ENCODE results near the gene MGST2.
A peak's percentile ranks its signal among the peaks of the same experiment; 100 is the strongest.
"Not testable (repeated sequence)": the region's sequence is repeated elsewhere in the genome, so short reads cannot be mapped to it uniquely, and the experiment has no call there.

The MGST2 gene

GRCh38 chr4:139672732-139673131 lies 7.1 kb downstream of the MGST2 start:
- FAIRE-seq, result no peak

DNA sequence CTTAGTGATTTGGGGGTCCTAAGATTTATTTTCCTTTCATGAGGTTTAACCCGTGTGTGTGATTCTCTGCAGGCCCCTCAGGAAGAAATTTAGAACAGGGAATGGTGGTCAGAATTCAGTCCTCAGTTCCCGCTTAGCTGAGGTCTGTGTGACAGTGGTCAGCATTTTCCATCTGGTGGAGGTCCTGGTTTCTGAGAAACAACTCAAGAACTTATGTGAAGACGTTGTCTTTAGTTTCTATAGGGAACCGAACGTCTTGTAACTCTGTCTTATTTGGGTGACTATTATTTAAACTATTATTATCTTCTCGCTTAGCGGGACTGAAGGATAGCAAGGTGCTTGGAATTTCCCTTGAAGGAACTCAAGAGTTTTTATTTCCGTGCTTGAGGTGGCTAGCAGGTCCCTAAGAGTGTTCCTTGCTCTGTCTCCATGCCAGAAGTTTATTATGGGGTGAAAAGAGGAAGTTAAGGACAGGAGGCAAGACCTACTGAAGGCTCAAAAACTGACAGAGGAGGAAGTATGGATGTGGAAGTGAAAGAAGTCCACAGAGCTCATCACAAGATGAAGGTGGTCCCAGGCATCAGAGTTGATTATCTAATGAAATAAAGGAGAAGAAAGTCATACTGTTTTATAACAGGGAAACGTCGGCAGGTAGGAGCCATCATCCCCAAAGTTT lies 9.4 kb downstream of the MGST2 start:
- no peak for FAIRE-seq

- FAIRE-seq, result no peak
Observed at GRCh38 chr4:139675651-139676050, 10.0 kb downstream of the MGST2 start.

DNA sequence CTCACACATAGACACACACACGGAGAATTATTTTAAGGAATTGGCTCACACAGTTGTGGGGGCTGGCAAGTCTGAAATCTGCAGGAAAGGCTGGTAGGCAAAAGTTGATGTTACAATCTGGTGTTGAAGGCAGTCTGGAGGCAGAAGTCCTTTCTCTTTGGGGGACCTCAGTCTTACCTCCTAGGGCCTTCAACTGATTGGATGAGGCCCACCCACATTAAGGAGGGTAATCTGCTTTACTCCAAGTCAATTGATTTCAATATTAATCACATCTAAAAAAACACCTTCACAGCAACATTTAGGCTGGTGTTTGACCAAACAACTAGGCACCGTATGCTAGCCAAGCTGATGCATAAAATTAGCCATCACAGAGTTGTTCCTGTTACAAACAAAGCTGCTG lies 10.7 kb downstream of the MGST2 start:
- FAIRE-seq, result no peak

DNA sequence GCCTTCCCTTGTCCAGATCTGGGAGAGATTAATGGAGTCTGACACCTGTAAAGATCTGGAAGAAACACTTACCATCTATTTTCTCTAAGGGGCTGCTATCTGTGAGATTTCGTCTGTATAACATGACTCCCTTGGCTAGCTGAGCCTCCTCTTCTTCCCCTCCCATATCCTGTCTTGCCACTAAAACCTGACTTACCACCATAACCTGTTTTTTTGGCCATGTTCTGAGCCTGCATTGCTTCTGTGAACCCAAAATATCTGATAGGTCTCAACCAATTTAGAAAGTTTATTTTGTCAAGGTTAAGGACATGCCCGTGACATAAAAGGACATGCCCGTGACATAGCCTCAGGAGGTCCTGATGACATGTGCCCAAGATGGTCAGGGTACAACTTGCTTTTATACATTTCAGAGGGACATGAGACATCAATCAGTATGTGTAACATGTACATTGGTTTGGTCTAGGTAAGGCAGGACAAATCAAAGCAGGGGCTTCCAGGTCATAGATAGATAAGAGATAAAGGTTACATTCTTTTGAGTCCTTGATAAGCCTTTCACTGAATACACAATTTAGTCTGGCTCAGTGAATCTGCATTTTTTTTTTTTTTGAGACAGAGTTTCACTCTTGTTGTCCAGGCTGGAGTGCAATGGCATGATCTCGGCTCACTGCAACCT lies 11.4 kb downstream of the MGST2 start:
- FAIRE-seq, result no peak

- FAIRE-seq, result no peak
Observed at GRCh38 chr4:139682309-139682708, 16.7 kb downstream of the MGST2 start.

GRCh38 chr4:139682741-139683151 lies 17.1 kb downstream of the MGST2 start:
- FAIRE-seq, result no peak

- FAIRE-seq, result no peak
Observed at GRCh38 chr4:139684351-139684750, 18.7 kb downstream of the MGST2 start.

DNA sequence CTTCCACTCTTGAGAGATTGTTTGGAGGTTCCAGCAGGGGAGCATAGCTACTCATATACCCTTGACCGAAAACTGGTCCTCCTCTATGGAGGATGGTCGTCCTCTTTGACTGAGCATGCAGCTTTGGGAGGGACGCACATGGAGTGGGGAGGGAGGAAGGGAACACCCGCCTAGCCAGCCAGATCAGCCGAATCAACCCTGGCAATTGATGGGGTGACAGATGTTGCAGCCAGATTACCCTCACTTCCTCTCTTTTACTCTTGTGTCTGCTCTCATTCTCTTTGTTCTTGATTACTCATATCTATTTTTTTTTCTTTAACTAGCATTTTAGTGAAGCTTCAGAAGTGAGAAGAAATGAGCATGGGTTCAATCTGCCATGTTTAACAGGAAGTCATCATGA lies 19.6 kb downstream of the MGST2 start:
- FAIRE-seq, result no peak

- no peak for FAIRE-seq
Observed at GRCh38 chr4:139686130-139686529, 20.5 kb downstream of the MGST2 start.

DNA sequence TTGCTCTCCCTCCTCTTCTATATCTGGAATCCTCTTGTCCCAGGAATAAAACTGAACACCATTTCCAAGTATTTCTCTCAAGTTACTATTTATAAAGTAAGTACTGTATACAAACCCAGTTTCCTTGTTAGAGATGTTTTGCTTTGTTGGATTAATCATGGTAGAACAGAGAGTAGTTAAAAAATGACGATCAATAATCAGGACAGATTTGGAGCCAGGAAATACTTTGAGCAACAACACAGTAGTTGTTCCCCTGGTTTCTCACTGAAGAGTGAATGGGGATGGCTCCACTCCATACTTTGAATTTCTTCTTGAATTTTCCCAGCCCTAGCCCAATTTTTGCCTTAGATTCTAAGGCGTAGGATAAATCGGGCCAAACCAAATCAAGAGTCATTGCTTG lies 21.4 kb downstream of the MGST2 start:
- FAIRE-seq, result no peak

GRCh38 chr4:139689093-139689722 lies 23.6 kb downstream of the MGST2 start:
- no peak for FAIRE-seq

- FAIRE-seq, result no peak
Observed at GRCh38 chr4:139690419-139690818, 24.8 kb downstream of the MGST2 start.

DNA sequence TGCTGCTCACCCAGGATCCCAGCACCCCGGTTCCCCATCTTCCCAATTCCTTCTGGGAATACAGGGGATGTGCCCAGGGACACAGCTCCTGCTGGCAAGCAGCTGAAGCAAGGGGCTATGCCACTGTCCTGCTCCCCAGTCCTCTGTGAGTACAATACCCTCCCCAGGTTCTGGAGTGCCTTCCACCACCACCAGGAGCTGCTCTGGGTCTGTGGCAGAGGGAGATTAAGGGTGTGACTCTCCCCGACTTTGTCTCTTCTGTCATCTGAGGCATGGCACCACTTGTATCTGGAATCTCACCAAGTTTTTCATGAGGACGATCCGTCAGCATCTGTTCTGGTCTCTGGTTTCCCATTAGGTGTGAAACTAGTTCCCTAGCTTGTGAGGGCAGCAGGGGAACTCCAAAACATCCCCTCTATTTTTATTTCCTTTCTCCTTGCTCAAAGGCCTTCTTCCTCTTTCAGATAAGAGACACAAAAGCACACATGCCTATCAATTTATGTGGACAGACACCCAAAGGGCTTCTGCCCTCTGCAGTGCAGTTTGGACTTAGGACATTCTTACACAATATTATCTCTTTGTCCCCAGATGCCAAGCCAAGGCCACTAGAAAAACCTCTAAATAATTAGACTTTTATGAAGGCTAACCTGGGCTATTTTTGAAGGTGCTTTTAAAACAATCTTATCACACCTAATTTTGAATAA lies 26.8 kb downstream of the MGST2 start:
- FAIRE-seq, result peak; percentile 13

DNA sequence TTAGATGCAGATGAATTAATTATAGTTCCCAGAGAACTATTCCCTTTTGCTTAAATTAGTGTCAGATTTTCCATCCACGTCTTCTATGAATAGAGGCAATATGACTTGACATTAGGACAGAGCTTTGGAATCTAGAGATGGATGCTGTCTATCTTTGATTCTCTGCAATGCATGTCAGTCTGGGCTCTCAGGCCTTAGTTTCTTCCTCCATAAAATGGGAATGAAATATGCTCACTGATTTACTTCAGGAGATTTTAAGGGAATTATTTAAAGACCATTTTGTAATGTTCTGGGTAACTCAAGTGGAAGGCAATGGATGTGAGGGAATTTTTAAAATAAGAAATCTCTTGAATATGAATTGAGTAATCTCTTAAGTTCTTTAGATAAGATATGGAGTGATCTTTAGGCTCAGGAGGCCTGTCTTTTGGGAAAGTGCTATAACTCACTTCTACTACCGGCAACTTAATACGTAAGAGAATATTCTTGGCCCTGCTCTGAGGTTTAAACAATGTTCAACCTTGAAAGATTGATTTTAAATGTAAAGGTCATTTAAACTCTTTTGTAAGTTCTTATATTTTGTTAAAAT lies 29.0 kb downstream of the MGST2 start:
- FAIRE-seq, result no peak

DNA sequence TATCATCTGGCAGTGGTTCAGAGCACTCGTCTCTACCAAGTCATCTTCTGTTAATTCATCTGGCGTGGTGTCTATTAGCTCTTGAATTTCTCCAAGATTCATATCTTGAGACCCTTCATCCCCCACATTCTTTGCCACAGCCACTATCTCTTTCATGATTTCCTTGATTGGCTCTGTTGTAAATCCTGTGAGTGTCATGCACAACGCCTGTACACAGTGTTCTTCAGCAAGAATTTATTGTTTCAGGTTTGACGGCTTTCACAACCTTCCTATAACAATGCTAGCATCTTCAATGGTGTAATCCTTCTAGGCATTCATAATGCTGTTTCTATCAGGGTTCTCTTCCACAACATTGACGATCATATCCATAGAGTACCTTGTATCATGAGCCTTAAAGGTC lies 30.9 kb downstream of the MGST2 start:
- no peak for FAIRE-seq

- not testable (repeated sequence) for FAIRE-seq
Observed at GRCh38 chr4:139698167-139698925, 32.7 kb downstream of the MGST2 start.

DNA sequence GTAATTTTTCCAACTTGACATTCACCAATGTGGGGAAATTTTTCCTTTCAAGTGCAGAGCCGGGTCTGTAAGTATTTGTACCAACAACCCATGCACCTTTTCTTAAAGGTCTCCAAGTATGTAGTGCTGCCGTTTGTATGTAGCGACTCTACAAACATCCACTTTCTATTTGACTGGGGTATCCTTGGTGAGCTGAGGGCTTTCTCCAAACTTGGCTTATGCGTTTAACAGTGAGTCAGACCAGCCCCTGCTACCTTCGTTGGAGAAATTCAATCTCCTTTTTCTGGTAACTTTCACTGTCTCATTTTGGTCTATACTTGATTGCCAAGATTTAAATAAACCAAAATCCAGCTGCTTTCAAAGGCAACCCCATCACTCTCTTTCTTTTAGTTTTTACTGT lies 34.9 kb downstream of the MGST2 start:
- FAIRE-seq, result no peak

GRCh38 chr4:139704915-139705485 lies 39.4 kb downstream of the MGST2 start:
- no peak for FAIRE-seq

- no peak for FAIRE-seq
Observed at GRCh38 chr4:139709660-139710059, 44.0 kb downstream of the MGST2 start.

DNA sequence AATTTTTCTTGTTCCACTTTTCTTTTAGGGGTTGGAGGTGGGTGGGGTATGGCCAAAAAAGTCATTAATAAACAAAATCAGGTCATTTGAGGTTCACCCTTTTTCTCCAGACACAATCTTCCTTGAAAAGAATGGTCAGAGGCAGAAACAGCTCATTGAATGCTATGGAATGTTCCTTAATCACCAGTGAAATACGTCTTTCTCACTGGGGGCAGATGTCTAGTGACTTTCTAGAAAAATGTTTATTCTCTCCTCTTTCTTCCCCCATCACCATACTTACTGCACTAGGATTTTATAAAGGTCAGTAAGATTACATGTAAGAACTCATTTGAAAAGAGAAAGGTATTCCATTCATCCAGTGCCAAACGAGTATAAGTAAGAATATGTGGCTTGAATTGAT lies 44.5 kb downstream of the MGST2 start:
- FAIRE-seq, result no peak

DNA sequence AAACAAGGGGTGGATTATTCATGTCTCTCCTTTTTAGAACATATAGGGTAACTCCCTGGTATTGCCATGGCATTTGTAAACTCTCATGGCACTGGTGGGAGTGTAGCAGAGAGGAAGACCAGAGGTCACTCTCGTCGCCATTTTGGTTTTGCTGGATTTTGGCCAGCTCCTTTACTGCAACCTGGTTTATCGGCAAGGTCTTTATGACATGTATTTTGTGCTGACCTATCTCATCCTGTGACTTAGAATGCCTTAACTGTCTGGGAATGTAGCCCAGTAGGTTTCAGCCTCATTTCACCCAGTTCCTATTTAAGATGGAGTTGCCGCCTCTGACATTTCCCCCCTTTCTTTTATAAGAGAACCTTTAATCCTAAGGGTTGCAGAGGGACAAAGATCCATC lies 45.8 kb downstream of the MGST2 start:
- no peak for FAIRE-seq
